ENCODE data around the gene KIF3A.

KIF3A gene

GRCh38 chr5:132679166-132679565, 58.2 kb downstream of the KIF3A start:
- H2BK120ac ChIP-seq (ENCODE audit: low read depth, low read length), result no peak overlapping the region
- no peak overlapping the region for H2AFZ ChIP-seq (ENCODE audit: low read length)
- no peak overlapping the region for H3K23ac ChIP-seq (ENCODE audit: low read depth, low read length, poor library complexity)
- peaks cover 0 to 2% of the 10 kb centered on the region in 2 donors for H3K4me1 ChIP-seq (ENCODE audit: control insufficient read depth in 2 of 2, insufficient read depth in 1 of 2, low read depth in 1 of 2, low read length in 2 of 2)
- no peak overlapping the region for H3K18ac ChIP-seq (ENCODE audit: low read length)
- no peak overlapping the region for H2BK5ac ChIP-seq (ENCODE audit: low read length)
- peaks cover 0 to 9% (median 0%) of the 10 kb centered on the region in 3 experiments for H3K27me3 ChIP-seq (ENCODE audit: control insufficient read depth in 3 of 3, insufficient read depth in 3 of 3, low read depth in 1 of 3, low read length in 3 of 3)
- H3K4ac ChIP-seq (ENCODE audit: low read length), result no peak overlapping the region
- no peak overlapping the region for H3K27ac ChIP-seq (replicated peaks; ENCODE audit: low read length)
- H3K9me3 ChIP-seq (replicated peaks in 1 of 2; ENCODE audit: control insufficient read depth in 2 of 2, insufficient read depth in 1 of 2, low read depth in 1 of 2, low read length in 2 of 2), result no peaks in the 10 kb centered on the region
- H3K4me2 ChIP-seq (ENCODE audit: insufficient read depth, low read length, poor library complexity, severe bottlenecking), result no peak overlapping the region
- H4K8ac ChIP-seq (ENCODE audit: low read depth, low read length), result no peak overlapping the region
- no peak overlapping the region for H2BK15ac ChIP-seq (ENCODE audit: low read length)
- no peak for DNase-seq (ENCODE audit: low spot score)
- no peak overlapping the region for H2BK12ac ChIP-seq (ENCODE audit: low read length)
- H3K9ac ChIP-seq (ENCODE audit: low read depth, low read length, poor library complexity), result no peak overlapping the region
- H3K79me1 ChIP-seq (ENCODE audit: low read depth, low read length), result no peaks in the 10 kb centered on the region
- H3K14ac ChIP-seq (ENCODE audit: low read length), result no peak overlapping the region
- H3K36me3 ChIP-seq (replicated peaks in 1 of 2; ENCODE audit: control insufficient read depth in 2 of 2, insufficient read depth in 2 of 2, low read length in 2 of 2), result no peaks in the 10 kb centered on the region
- WGBS, 2 donors (ENCODE audit: extremely low coverage in 2 of 2, insufficient read length in 2 of 2, insufficient replicate concordance in 1 of 2), result no CpG with 5 or more reads among the region's 7 CpGs
- no peak overlapping the region for H2AK5ac ChIP-seq (ENCODE audit: low read depth, low read length)
- peak overlapping the region in 1 of 2 donors; percentile 33 for H3K4me3 ChIP-seq (ENCODE audit: low read length in 2 of 2)
- H4K91ac ChIP-seq (ENCODE audit: low read depth, low read length, poor library complexity), result no peak overlapping the region

DNA sequence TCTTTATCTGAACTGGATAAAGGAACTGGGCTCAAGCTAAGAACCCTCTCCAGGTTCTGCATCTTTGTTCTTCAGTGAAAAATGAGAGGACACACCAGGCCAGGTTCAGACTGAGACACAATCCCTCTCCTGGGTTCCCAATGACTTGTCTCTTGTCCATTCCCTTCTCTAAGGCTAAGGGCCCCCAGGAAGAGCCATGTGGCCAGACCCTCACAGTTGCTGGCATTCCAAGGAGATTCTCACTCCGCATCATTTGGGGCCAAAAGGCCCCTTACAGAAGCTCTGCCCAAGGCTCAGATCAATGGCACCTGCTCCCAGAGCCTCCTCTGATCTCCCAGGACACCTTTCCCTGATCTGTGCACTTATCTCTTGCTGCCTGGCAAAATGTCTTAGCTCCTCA, 58.6 kb downstream of the KIF3A start:
- no peaks in the 10 kb centered on the region for H3K9me3 ChIP-seq (replicated peaks in 1 of 2; ENCODE audit: control insufficient read depth in 2 of 2, insufficient read depth in 1 of 2, low read depth in 1 of 2, low read length in 2 of 2)
- peaks cover 0 to 14% (median 0%) of the 10 kb centered on the region in 3 experiments for H3K27me3 ChIP-seq (ENCODE audit: control insufficient read depth in 3 of 3, insufficient read depth in 3 of 3, low read depth in 1 of 3, low read length in 3 of 3)
- H3K4me2 ChIP-seq (ENCODE audit: insufficient read depth, low read length, poor library complexity, severe bottlenecking), result no peak overlapping the region
- H3K18ac ChIP-seq (ENCODE audit: low read length), result no peak overlapping the region
- H4K8ac ChIP-seq (ENCODE audit: low read depth, low read length), result no peak overlapping the region
- no peak overlapping the region for H3K4ac ChIP-seq (ENCODE audit: low read length)
- H3K36me3 ChIP-seq (replicated peaks in 1 of 2; ENCODE audit: control insufficient read depth in 2 of 2, insufficient read depth in 2 of 2, low read length in 2 of 2), result no peaks in the 10 kb centered on the region
- H3K9ac ChIP-seq (ENCODE audit: low read depth, low read length, poor library complexity), result no peak overlapping the region
- peaks cover 0 to 2% of the 10 kb centered on the region in 2 donors for H3K4me1 ChIP-seq (ENCODE audit: control insufficient read depth in 2 of 2, insufficient read depth in 1 of 2, low read depth in 1 of 2, low read length in 2 of 2)
- H2BK120ac ChIP-seq (ENCODE audit: low read depth, low read length), result no peak overlapping the region
- no peak overlapping the region for H2BK5ac ChIP-seq (ENCODE audit: low read length)
- no peak overlapping the region for H2BK15ac ChIP-seq (ENCODE audit: low read length)
- no peak overlapping the region for H4K91ac ChIP-seq (ENCODE audit: low read depth, low read length, poor library complexity)
- no peak overlapping the region for H3K27ac ChIP-seq (replicated peaks; ENCODE audit: low read length)
- H3K79me1 ChIP-seq (ENCODE audit: low read depth, low read length), result no peaks in the 10 kb centered on the region
- no peak for DNase-seq (ENCODE audit: low spot score)
- no peak overlapping the region for H2BK12ac ChIP-seq (ENCODE audit: low read length)
- H3K14ac ChIP-seq (ENCODE audit: low read length), result no peak overlapping the region
- no peak overlapping the region for H2AFZ ChIP-seq (ENCODE audit: low read length)
- whole genome bisulfite sequencing, 2 donors (ENCODE audit: extremely low coverage in 2 of 2, insufficient read length in 2 of 2, insufficient replicate concordance in 1 of 2), result no CpG with 5 or more reads among the region's 1 CpG
- peak overlapping the region in 1 of 2 donors; percentile 33 for H3K4me3 ChIP-seq (ENCODE audit: low read length in 2 of 2)
- H3K23ac ChIP-seq (ENCODE audit: low read depth, low read length, poor library complexity), result no peak overlapping the region
- H2AK5ac ChIP-seq (ENCODE audit: low read depth, low read length), result no peak overlapping the region

- Histone ChIP-seq H3K9me3 (replicated peaks in 1 of 2; ENCODE audit: control insufficient read depth in 2 of 2, insufficient read depth in 1 of 2, low read depth in 1 of 2, low read length in 2 of 2) (no peaks in the 10 kb centered on the region), H3K27me3 (ENCODE audit: control insufficient read depth in 3 of 3, insufficient read depth in 3 of 3, low read depth in 1 of 3, low read length in 3 of 3) (peaks cover 0 to 19% (median 0%) of the 10 kb centered on the region in 3 experiments), H2AFZ (ENCODE audit: low read length) (no peak overlapping the region), H3K27ac (replicated peaks; ENCODE audit: low read length) (no peak overlapping the region), H3K14ac (ENCODE audit: low read length) (no peak overlapping the region), H3K36me3 (replicated peaks in 1 of 2; ENCODE audit: control insufficient read depth in 2 of 2, insufficient read depth in 2 of 2, low read length in 2 of 2) (no peaks in the 10 kb centered on the region), H3K4me3 (ENCODE audit: low read length in 2 of 2) (no peak overlapping the region), H2BK12ac (ENCODE audit: low read length) (no peak overlapping the region), H3K23ac (ENCODE audit: low read depth, low read length, poor library complexity) (no peak overlapping the region), H3K4me2 (ENCODE audit: insufficient read depth, low read length, poor library complexity, severe bottlenecking) (no peak overlapping the region), H3K4ac (ENCODE audit: low read length) (no peak overlapping the region), H4K91ac (ENCODE audit: low read depth, low read length, poor library complexity) (no peak overlapping the region), H4K8ac (ENCODE audit: low read depth, low read length) (no peak overlapping the region), H3K79me1 (ENCODE audit: low read depth, low read length) (no peaks in the 10 kb centered on the region), H3K18ac (ENCODE audit: low read length) (peak overlapping the region; percentile 60), H2BK5ac (ENCODE audit: low read length) (no peak overlapping the region), H3K9ac (ENCODE audit: low read depth, low read length, poor library complexity) (no peak overlapping the region), H2BK15ac (ENCODE audit: low read length) (no peak overlapping the region), H3K4me1 (ENCODE audit: control insufficient read depth in 2 of 2, insufficient read depth in 1 of 2, low read depth in 1 of 2, low read length in 2 of 2) (peaks cover 0 to 2% of the 10 kb centered on the region in 2 donors), H2AK5ac (ENCODE audit: low read depth, low read length) (no peak overlapping the region), H2BK120ac (ENCODE audit: low read depth, low read length) (no peak overlapping the region)
- WGBS, 2 donors (ENCODE audit: extremely low coverage in 2 of 2, insufficient read length in 2 of 2, insufficient replicate concordance in 1 of 2), result no CpG with 5 or more reads among the region's 15 CpGs
- no peak for DNase-seq (ENCODE audit: low spot score)
These were observed 59.5 kb downstream of the KIF3A start for GRCh38 chr5:132677682-132678400.

DNA sequence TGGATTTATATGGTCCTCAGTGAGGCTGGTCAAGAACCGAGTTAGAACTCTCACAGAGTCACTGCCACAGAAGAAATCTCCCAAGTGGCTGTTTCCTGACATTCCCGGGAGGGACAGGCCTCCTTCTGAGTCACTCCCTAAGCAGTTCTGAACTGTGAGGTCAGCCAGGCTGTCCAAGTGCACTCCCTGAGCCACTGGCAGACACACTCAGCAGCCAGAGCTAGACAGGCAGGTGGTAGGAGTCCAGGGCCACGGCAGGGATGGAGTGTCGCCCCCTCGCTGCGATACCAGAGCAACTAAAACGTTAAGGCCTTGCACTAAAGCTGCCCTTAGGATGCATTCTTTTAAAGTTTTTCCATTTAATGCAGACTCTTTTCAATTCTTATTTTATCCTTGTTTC, 60.2 kb downstream of the KIF3A start:
- Histone ChIP-seq H2BK12ac (ENCODE audit: low read length) (no peak overlapping the region), H3K9ac (ENCODE audit: low read depth, low read length, poor library complexity) (no peak overlapping the region), H3K14ac (ENCODE audit: low read length) (no peak overlapping the region), H4K8ac (ENCODE audit: low read depth, low read length) (no peak overlapping the region), H3K4me3 (ENCODE audit: low read length in 2 of 2) (no peak overlapping the region), H4K91ac (ENCODE audit: low read depth, low read length, poor library complexity) (no peak overlapping the region), H3K27ac (replicated peaks; ENCODE audit: low read length) (no peak overlapping the region), H2BK120ac (ENCODE audit: low read depth, low read length) (no peak overlapping the region), H3K23ac (ENCODE audit: low read depth, low read length, poor library complexity) (peak overlapping the region; percentile 94), H2AFZ (ENCODE audit: low read length) (peak overlapping the region; percentile 27), H3K79me1 (ENCODE audit: low read depth, low read length) (no peaks in the 10 kb centered on the region), H3K27me3 (ENCODE audit: control insufficient read depth in 3 of 3, insufficient read depth in 3 of 3, low read depth in 1 of 3, low read length in 3 of 3) (peaks cover 0 to 19% (median 0%) of the 10 kb centered on the region in 3 experiments), H3K4ac (ENCODE audit: low read length) (no peak overlapping the region), H3K9me3 (replicated peaks in 1 of 2; ENCODE audit: control insufficient read depth in 2 of 2, insufficient read depth in 1 of 2, low read depth in 1 of 2, low read length in 2 of 2) (no peaks in the 10 kb centered on the region), H2BK5ac (ENCODE audit: low read length) (no peak overlapping the region), H3K18ac (ENCODE audit: low read length) (no peak overlapping the region), H2AK5ac (ENCODE audit: low read depth, low read length) (no peak overlapping the region), H3K4me2 (ENCODE audit: insufficient read depth, low read length, poor library complexity, severe bottlenecking) (no peak overlapping the region), H2BK15ac (ENCODE audit: low read length) (no peak overlapping the region), H3K36me3 (replicated peaks in 1 of 2; ENCODE audit: control insufficient read depth in 2 of 2, insufficient read depth in 2 of 2, low read length in 2 of 2) (no peaks in the 10 kb centered on the region), H3K4me1 (ENCODE audit: control insufficient read depth in 2 of 2, insufficient read depth in 1 of 2, low read depth in 1 of 2, low read length in 2 of 2) (peaks cover 0 to 2% of the 10 kb centered on the region in 2 donors)
- no CpG with 5 or more reads among the region's 7 CpGs for WGBS, 2 donors (ENCODE audit: extremely low coverage in 2 of 2, insufficient read length in 2 of 2, insufficient replicate concordance in 1 of 2)
- DNase-seq (ENCODE audit: low spot score), result no peak

All from neuronal stem cell (in vitro differentiated cells).